Astrocyte (in vitro differentiated cells and primary cell): ENCODE results near the gene PRSS50. TPM values are rescaled to one million over a fixed set of nuclear protein-coding genes. Genes with fewer than 3 reads are reported as not detected.
"Not testable (repeated sequence)": the region's sequence is repeated elsewhere in the genome, so short reads cannot be mapped to it uniquely, and the experiment has no call there.

ENCODE experiments used
- DNase-seq: peaks from one replicate; pipeline ENCODE4 v3.0.0-alpha.2; 2010; ENCODE audit warnings: low read depth
- FAIRE-seq: peaks from 2 replicates; lab custom pipeline; 2011; peaks lifted over from hg19 to GRCh38; lab: Jason Lieb, UNC
- H2AFZ ChIP-seq: 2 replicates; pipeline ENCODE4 v1.6.0; 2012; ENCODE audit warnings: low read depth, low read length, inconsistent platforms
- H3K27ac ChIP-seq: 2 replicates; pipeline ENCODE4 v1.5.1; 2011; ENCODE audit warnings: low read depth, low read length, inconsistent platforms
- H3K27me3 ChIP-seq: 2 replicates; pipeline ENCODE4 v1.6.0; 2011; ENCODE audit warnings: low read length, inconsistent platforms; ENCODE audit not compliant: insufficient read depth
- H3K36me3 ChIP-seq: 2 replicates; pipeline ENCODE4 v1.5.1; 2011; ENCODE audit warnings: low read length, inconsistent platforms; ENCODE audit not compliant: insufficient read depth
- H3K4me1 ChIP-seq: 2 replicates; pipeline ENCODE4 v1.5.1; 2011; ENCODE audit warnings: low read length, inconsistent platforms; ENCODE audit not compliant: insufficient read depth
- H3K4me2 ChIP-seq: 2 replicates; pipeline ENCODE4 v1.6.0; 2012; ENCODE audit warnings: low read length, inconsistent platforms
- H3K4me3 ChIP-seq: 2 replicates; pipeline ENCODE4 v1.5.1; 2011; ENCODE audit warnings: low read depth, mild to moderate bottlenecking, low read length, inconsistent platforms; ENCODE audit not compliant: insufficient read depth
- H3K79me2 ChIP-seq: 2 replicates; pipeline ENCODE4 v1.6.0; 2012; ENCODE audit warnings: mild to moderate bottlenecking, low read length, inconsistent platforms; ENCODE audit not compliant: insufficient read depth
- H3K9ac ChIP-seq: 2 replicates; pipeline ENCODE4 v1.6.0; 2012; ENCODE audit warnings: mild to moderate bottlenecking, low read length, inconsistent platforms
- H3K9me3 ChIP-seq: 2 replicates; pipeline ENCODE4 v1.5.1; 2012; ENCODE audit warnings: low read depth, mild to moderate bottlenecking, low read length, inconsistent platforms; ENCODE audit not compliant: insufficient read depth
- H4K20me1 ChIP-seq: 2 replicates; pipeline ENCODE4 v1.6.0; 2012; ENCODE audit warnings: low read length, inconsistent platforms; ENCODE audit not compliant: insufficient read depth
- H3K27ac Mint-ChIP-seq: one replicate; pipeline ENCODE4 v1.8.0; 2021; ENCODE audit warnings: mild to moderate bottlenecking, mixed read lengths; ENCODE audit not compliant: unreplicated experiment
- H3K27me3 Mint-ChIP-seq: one replicate; pipeline ENCODE4 v1.8.0; 2021; ENCODE audit warnings: low read depth, mixed read lengths; ENCODE audit not compliant: unreplicated experiment
- H3K36me3 Mint-ChIP-seq: one replicate; pipeline ENCODE4 v1.8.0; 2021; ENCODE audit warnings: low read depth, mixed read lengths; ENCODE audit not compliant: unreplicated experiment
- H3K4me1 Mint-ChIP-seq: one replicate; pipeline ENCODE4 v1.8.0; 2021; ENCODE audit warnings: low read depth, mixed read lengths; ENCODE audit not compliant: unreplicated experiment
- H3K4me3 Mint-ChIP-seq: one replicate; pipeline ENCODE4 v1.8.0; 2021; ENCODE audit warnings: mild to moderate bottlenecking, moderate library complexity, mixed read lengths; ENCODE audit not compliant: unreplicated experiment
- H3K9me3 Mint-ChIP-seq: one replicate; pipeline ENCODE4 v1.8.0; 2021; ENCODE audit warnings: mild to moderate bottlenecking, mixed read lengths; ENCODE audit not compliant: unreplicated experiment
- EZH2 ChIP-seq: IDR thresholded peaks from 2 replicates; pipeline ENCODE4 v1.6.1; 2012; ENCODE audit warnings: mild to moderate bottlenecking, low read length, inconsistent platforms; ENCODE audit not compliant: insufficient read depth
- total RNA-seq: library from RNA; stranded (reverse); gene quantifications from 2 replicates; pipeline ENCODE4 v1.2.1, GENCODE V29; 2021
- TF ChIP-seq, protein P1 (sequence below): IDR thresholded peaks from 2 replicates; pipeline ENCODE4 v1.5.1; 2011; ENCODE audit warnings: low read depth, mild to moderate bottlenecking, inconsistent platforms, low read length, moderate library complexity; ENCODE audit not compliant: insufficient read depth

The PRSS50 gene
- total RNA-seq, 1 donor from 2014 or later, result not detected

DNA sequence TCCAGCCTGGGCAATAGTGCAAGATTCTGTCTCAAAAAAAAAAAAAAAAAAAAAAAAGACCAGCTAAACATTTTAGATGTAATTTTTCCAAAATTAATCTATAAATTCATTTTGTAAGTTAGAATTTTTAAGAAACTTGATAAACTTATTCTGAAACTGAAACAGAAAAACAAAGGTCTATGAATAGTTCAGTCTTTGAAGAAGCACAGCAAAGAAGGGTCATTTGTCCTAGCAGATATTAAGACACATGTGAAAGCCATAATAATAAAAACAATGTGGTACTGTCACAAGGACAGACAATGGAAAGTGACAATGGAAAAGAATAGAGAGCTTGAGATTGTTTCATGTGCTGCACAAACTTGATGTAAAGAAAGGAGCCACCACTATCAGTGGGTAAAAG is 29.0 kb upstream of the PRSS50 start:
- no peaks in the 10 kb centered on the region for H3K36me3 Mint-ChIP-seq
- Histone ChIP-seq H3K4me2 (no peak overlapping the region), H3K9ac (no peak overlapping the region), H3K27ac (no peak overlapping the region), H3K36me3 (no peaks in the 10 kb centered on the region), H3K4me1 (no peaks in the 10 kb centered on the region), H2AFZ (no peak overlapping the region), H4K20me1 (no peaks in the 10 kb centered on the region), H3K9me3 (no peaks in the 10 kb centered on the region), H3K79me2 (no peaks in the 10 kb centered on the region), H3K4me3 (no peak overlapping the region), H3K27me3 (peaks cover 8% of the 10 kb centered on the region)
- H3K9me3 Mint-ChIP-seq, result peaks cover 5% of the 10 kb centered on the region
- no peak overlapping the region for H3K27ac Mint-ChIP-seq
- no peak for FAIRE-seq
- H3K27me3 Mint-ChIP-seq, result peaks cover 36% of the 10 kb centered on the region
- no peak overlapping the region for H3K4me3 Mint-ChIP-seq
- H3K4me1 Mint-ChIP-seq, result no peaks in the 10 kb centered on the region
- TF ChIP-seq, protein P1, sequence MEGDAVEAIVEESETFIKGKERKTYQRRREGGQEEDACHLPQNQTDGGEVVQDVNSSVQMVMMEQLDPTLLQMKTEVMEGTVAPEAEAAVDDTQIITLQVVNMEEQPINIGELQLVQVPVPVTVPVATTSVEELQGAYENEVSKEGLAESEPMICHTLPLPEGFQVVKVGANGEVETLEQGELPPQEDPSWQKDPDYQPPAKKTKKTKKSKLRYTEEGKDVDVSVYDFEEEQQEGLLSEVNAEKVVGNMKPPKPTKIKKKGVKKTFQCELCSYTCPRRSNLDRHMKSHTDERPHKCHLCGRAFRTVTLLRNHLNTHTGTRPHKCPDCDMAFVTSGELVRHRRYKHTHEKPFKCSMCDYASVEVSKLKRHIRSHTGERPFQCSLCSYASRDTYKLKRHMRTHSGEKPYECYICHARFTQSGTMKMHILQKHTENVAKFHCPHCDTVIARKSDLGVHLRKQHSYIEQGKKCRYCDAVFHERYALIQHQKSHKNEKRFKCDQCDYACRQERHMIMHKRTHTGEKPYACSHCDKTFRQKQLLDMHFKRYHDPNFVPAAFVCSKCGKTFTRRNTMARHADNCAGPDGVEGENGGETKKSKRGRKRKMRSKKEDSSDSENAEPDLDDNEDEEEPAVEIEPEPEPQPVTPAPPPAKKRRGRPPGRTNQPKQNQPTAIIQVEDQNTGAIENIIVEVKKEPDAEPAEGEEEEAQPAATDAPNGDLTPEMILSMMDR, result no peak
- no peak for TF ChIP-seq EZH2
- DNase-seq, result no peak

DNA sequence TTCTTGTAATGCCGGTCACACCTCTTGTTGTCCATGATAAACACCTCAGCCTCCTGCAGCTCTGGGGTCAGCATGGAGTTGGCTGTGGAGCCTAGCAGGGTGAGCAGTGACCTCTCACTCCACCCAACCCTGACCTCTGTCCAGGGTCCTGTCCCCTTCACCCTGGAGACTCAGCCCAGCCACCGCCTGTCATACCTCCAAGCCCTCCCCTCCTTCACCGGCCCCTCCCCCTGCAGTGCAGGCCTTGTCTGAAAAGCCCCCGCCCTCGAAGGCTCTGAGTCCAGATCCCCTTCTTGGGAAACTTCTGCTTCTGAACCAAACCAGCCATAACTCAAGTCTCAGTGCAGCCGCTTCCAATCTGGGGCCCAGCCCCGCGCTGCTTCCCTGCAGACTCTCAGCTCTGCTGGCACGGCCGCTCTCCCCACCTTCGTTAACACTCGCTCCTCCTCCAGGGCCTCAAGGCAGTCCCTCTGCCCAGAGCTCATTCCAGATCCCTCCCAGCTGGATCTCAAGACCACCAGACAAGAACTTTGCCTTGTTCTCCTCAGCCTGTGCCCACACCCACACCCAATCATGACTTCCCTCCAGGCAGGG is 25.4 kb upstream of the PRSS50 start:
- no peaks in the 10 kb centered on the region for H3K79me2 ChIP-seq
- no peak overlapping the region for H3K4me2 ChIP-seq
- no peaks in the 10 kb centered on the region for H3K36me3 ChIP-seq
- no peak overlapping the region for H3K27ac ChIP-seq
- FAIRE-seq, result no peak
- H3K4me3 ChIP-seq, result no peak overlapping the region
- Mint-ChIP-seq H3K27ac (no peak overlapping the region), H3K36me3 (no peaks in the 10 kb centered on the region), H3K27me3 (peaks cover 11% of the 10 kb centered on the region), H3K9me3 (peaks cover 4% of the 10 kb centered on the region), H3K4me3 (no peak overlapping the region), H3K4me1 (no peaks in the 10 kb centered on the region)
- H3K9me3 ChIP-seq, result no peaks in the 10 kb centered on the region
- H4K20me1 ChIP-seq, result no peaks in the 10 kb centered on the region
- H2AFZ ChIP-seq, result no peak overlapping the region
- no peaks in the 10 kb centered on the region for H3K4me1 ChIP-seq
- peaks cover 6% of the 10 kb centered on the region for H3K27me3 ChIP-seq
- DNase-seq, result no peak
- no peak overlapping the region for H3K9ac ChIP-seq
- no peak for TF ChIP-seq EZH2
- TF ChIP-seq, protein P1, result no peak

DNA sequence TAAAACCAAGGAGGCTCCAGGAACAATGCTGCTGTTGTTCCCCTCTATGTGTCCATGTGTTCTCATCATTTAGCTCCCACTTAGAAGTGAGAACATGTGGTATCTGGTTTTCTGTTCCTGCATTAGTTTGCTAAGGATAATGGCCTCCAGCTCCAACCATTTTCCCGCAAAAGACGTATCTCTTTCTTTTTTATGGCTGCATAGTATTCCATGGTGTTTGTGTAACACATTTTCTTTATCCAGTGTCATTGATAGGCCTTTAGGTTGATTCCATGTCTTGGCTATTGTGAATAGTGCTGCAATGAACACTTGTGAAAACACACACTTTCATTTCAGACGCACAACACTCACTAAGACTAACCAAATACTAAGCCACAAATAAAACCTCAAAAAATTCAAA is 21.9 kb upstream of the PRSS50 start:
- not testable (repeated sequence) for H3K27ac ChIP-seq, H3K9ac ChIP-seq, H3K27me3 ChIP-seq, DNase-seq, H3K27ac Mint-ChIP-seq, H2AFZ ChIP-seq, H3K36me3 ChIP-seq, H3K4me2 ChIP-seq, H3K4me3 Mint-ChIP-seq, FAIRE-seq, H3K4me1 Mint-ChIP-seq, H4K20me1 ChIP-seq, H3K36me3 Mint-ChIP-seq, H3K79me2 ChIP-seq, H3K4me1 ChIP-seq, H3K9me3 Mint-ChIP-seq, H3K9me3 ChIP-seq, H3K4me3 ChIP-seq
- H3K27me3 Mint-ChIP-seq, result peaks cover 23% of the 10 kb centered on the region
